ENCODE data around the gene ADAM19.

ADAM19 gene

DNA sequence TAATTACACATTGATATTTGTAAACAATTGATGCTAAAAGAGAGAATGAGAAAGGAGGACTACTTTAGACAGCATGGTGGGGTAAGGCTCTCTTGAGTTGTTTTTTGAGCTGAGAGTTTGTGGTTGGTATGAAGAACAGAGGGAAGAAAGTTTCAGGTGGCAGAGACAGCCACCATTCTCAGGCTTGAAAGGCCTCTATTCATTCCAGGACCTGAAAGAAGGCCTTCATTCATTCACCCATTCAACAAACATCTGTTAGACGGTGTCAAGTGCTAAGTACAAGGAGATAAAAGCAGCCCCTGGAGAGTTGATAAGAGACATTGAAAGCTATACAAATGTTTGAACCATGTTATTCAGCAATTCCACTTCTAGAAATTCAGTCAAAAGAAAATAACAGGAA is 21.7 kb upstream of the ADAM19 start:
- DNase-seq (ENCODE audit: low read depth in 3 of 3) = no peak

DNA sequence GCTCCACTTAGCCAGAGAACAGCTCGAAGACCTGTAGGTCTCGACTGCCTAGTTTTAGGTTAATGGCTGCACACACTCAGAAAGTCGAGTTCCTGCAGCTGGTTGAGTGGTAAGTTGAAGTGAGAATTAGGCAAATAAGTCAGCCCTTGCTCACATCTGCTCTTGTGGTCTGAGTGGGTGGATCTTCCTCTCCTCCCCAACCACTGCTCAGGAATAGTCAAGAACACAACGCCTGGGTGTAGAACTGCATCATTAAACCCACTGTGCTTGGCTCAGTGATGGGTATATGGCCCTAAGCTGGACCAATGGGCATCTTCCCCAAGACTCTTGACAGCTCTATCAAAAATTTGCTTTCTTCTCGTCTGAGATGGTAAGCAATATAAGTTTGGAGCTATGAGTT is 20.9 kb upstream of the ADAM19 start:
- DNase-seq (ENCODE audit: low read depth in 3 of 3) = no peak

GRCh38 chr5:157594675-157595459 is 19.3 kb upstream of the ADAM19 start:
- DNase-seq (ENCODE audit: low read depth in 3 of 3) = no peak

DNA sequence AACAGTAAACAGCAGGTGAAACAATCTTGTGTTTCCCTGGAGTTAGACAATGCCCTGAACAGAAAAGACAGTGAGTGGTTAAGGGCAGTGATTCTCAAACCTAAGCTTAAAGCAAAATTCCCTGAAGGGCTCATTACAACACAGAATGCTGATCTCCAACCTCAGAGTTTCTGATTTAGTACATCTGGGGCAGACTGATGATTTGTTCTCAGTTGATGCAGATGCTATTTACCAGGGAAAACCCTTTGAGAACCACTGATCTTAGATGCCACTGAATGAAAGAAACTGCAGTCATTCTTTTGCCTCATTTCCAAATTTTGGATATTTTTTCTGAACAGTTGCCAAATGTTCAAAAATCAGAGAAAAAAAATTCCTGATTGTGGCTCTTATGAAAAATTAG is 18.7 kb upstream of the ADAM19 start:
- DNase-seq (ENCODE audit: low read depth in 3 of 3) = no peak

- no peak for DNase-seq (ENCODE audit: low read depth in 3 of 3)
These were observed 17.6 kb upstream of the ADAM19 start for GRCh38 chr5:157593052-157593757.

- DNase-seq (ENCODE audit: low read depth in 3 of 3) = no peak
These were observed 17.0 kb upstream of the ADAM19 start for GRCh38 chr5:157592594-157592993.

- DNase-seq (ENCODE audit: low read depth in 3 of 3) = no peak
These were observed 14.9 kb upstream of the ADAM19 start for GRCh38 chr5:157590478-157590877.

DNA sequence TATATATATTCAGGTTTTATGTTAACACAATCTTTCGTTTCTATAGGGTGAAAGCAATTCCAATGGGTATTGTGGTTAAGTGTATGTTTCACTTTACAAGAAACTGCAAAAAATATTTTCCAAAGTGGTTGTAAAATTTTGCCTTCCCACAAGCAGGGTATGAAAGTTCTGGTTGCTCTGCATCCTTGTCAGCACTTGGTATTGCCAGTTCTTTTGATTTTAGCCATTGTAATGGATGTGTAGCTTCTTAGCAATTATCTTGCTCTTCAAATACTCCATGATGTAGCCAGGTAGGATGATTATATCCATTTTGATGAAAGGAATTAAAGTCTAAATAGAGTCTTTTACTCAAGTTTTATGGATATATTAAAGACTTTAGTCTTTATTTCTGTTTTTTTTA is 9.1 kb upstream of the ADAM19 start:
- no peak for DNase-seq (ENCODE audit: low read depth in 3 of 3)

GRCh38 chr5:157582731-157583620 is 7.4 kb upstream of the ADAM19 start:
- DNase-seq (ENCODE audit: low read depth in 3 of 3) = no peak

- no peak for DNase-seq (ENCODE audit: low read depth in 3 of 3)
These were observed 6.3 kb upstream of the ADAM19 start for GRCh38 chr5:157581901-157582300.

- no peak for DNase-seq (ENCODE audit: low read depth in 3 of 3)
These were observed 2.7 kb upstream of the ADAM19 start for GRCh38 chr5:157578079-157578780.

DNA sequence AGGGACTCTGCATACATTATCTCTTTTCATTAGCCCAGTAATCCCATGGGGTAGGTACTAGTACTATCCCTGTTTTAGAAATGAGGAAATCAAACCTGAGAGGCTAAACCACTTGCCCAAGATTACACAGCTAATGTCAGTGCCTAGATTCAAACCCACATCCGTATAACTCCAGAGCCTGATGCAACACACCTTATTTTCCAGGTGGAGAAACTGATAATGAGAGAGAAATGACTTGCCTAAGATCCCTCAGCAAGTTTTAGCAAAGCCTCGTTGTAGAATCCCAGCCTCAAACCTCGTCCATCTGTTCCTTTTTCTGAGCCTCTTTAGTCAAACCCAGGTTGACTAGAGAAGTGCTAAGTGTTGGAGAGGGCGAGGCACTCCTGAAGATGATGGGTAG is 1.1 kb upstream of the ADAM19 start:
- DNase-seq (ENCODE audit: low read depth in 3 of 3) = no peak

- no peak for DNase-seq (ENCODE audit: low read depth in 3 of 3)
These were observed 857 bp downstream of the ADAM19 start for GRCh38 chr5:157574456-157575380.

GRCh38 chr5:157571357-157571827 is 4.2 kb downstream of the ADAM19 start:
- DNase-seq (ENCODE audit: low read depth in 3 of 3) = no peak

DNA sequence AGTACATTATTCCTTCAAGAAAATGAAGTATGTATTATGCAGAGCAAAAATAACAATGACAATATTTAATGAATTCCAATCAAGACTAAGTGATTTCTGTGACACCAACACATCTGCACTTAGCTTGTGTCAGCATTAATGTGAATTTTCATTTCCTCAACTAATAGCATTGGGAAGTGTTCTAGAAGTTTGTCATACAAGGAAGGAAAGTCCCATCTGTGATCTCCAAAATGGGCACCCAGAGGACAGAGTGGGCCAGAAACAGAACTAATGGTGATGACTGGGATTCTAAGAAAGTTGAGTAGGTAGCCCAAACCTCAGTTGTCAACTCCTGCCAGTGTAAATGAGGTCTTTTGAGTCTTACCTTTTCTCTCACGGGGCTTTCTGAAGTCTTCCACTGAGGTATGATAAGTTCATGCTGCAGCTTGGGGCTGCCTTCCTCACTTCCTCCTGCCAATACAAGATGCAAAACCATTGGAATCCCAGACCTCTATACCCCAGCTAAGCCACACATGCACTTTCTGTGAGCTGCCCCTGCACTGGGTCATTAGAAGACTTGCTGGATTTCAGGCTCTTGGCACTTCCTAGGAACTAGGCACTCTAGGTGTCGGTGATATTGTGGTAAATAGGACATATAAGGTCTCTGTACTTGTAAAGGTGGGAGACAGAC is 4.9 kb downstream of the ADAM19 start:
- DNase-seq (ENCODE audit: low read depth in 3 of 3) = no peak

- DNase-seq (ENCODE audit: low read depth in 3 of 3) = no peak
These were observed 6.9 kb downstream of the ADAM19 start for GRCh38 chr5:157568720-157569119.

DNA sequence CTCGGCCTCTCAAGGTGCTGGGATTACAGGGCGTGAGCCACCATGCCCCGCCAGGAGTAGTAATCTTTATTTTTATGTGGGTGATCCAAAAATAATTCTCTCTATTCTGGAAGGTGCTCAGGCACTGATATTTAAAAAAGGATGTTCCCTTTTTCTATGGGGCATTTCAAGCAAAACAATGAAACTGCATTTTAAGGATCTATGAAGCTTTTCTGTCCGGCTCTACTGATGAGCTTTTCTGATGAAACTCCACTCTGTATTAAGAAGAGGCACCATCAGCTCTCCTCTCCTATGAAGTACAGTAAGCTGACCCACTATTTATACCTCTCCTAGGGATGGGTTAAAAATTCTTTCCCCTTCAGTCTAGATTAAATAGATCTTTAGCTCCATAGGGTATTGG is 7.4 kb downstream of the ADAM19 start:
- no peak for DNase-seq (ENCODE audit: low read depth in 3 of 3)

GRCh38 chr5:157566902-157567489 is 8.6 kb downstream of the ADAM19 start:
- DNase-seq (ENCODE audit: low read depth in 3 of 3) = no peak

DNA sequence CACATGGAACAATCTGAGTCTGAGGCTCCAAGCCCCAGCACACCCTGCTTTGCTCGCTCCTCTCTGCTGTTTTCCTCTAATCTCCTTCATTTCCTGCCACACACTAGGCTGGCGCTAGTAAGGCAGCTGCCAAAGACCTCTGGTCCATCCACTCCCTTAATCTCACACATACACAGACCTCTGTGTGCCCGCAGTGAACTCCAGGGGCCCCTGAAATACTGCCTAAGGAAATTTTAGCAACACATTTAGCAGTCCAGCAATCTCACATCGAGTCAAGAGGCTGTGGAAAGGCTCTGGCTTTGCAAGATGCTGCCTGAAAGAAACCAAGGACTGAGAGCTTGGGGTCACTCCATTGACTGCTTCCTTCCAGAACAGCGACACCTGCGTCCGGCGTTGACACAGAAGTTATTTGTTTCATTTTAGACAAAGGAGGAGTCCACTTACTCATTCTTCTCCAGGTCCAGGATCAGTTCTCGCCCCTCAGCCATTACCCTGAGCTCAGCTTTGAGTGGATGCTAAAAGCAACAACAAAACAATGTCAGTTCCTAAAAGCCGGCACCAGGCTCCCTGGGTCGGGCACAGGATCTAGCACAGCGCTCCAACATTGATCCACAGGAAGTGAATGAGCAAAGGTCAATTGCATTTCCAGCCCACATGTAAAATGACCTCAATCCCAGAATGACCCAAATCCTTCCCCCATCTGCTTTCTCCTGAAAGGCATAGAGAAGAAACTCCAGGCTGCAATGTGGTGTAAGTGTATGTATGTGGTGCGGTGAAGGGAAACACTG is 11.5 kb downstream of the ADAM19 start:
- no peak for DNase-seq (ENCODE audit: low read depth in 3 of 3)
